HG02970 (cell line): ENCODE measurements around the gene RGS14.
"Not testable (repeated sequence)": the region's sequence is repeated elsewhere in the genome, so short reads cannot be mapped to it uniquely, and the experiment has no call there.

Experiments used
- ATAC-seq: cut with Tn5 transposase; IDR thresholded peaks from one replicate; pipeline ENCODE4 v1.9.1; 2021; ENCODE audit warnings: mild to moderate bottlenecking, moderate library complexity, moderate number of reproducible peaks; ENCODE audit not compliant: unreplicated experiment, low FRiP score

Gene RGS14

DNA sequence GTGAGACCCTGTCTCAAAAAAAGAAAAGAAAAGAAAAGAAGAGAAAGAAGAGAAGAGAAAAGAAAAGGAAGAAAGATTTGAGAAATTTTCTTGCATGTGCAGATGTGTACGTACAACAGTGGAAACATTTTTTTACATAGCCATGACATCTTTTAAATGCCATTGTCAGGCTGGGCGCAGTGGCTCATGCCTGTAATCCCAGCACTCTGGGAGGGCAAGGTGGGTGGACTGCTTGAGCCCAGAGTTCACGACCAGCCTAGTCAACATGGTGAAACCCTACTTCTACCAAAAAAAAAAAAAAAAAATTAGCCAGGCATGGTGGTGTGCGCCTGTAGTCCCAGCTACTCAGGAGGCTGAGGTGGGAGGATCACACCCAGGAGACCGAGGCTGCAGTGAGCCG, 12.8 kb upstream of the RGS14 start:
- ATAC-seq: no peak

DNA sequence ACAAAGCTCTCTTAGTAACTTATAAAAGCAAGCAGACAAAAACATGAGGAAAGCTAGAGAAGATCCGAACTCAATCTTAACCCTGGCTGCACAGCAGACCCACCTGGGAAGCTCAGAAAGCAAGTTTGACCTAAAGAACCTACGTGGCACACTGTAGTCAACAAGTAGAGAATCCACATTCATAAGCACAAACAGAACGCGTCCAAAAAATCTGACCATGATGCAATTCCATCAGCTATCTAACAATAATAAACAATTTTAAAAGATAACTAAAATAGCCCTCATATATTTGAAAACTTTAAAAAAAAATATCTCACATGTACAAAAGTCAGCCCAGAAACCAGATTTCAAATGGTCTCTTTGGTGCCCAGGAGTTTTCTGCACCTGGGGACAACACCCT, 10.9 kb upstream of the RGS14 start:
- ATAC-seq: no peak

DNA sequence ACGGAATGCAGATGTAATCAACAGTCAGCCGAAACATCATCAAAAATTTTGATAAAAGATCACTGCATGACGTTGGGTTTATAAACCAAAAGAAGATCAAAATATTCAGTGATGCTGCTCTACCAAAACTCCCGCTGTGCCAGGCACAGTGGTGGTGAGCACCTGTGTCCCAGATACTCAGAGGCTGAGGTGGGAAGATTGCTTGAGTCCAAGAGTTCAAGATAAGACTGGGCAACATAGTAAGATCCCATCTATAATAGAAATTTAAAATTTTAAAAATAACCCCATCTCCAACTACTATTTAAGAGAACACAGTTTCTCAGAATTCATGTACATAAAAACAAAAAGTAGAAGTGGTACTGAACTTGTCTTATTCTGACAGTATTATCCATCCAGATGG, 10.0 kb upstream of the RGS14 start:
- ATAC-seq: no peak

DNA sequence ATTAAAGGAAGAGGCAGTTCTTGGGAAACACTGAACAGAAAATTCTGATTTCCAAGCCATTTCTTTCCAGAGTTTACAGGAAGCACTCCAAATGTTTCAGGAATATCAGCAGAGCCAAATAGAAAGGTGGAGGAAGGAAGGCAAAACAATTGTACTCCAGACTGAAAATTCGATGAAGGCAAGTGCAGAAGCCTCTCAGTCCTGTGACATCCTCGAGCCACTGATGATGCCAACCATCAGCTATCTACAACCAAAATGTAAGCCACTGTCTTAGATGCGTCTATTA, 8.4 kb upstream of the RGS14 start:
- no peak for ATAC-seq

DNA sequence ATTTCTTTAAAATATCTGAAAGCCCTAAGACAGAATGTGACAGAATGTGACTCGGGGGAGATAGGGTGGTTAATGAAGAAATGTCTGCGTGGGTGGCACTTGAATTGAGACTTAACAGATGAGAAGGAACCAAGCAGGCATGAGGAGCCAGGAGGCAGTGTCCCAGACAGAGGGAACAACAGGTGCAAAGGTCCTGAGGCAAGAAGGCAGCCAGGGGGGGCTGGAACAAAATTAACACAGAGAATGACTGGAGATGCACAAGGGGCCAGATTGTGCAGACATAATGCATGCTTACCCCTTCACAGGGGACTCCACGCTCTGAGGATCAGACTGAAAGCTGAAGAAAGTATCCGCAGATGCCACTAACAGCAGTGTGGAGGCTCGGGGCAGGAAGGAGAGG, 8.0 kb upstream of the RGS14 start:
- no peak for ATAC-seq

DNA sequence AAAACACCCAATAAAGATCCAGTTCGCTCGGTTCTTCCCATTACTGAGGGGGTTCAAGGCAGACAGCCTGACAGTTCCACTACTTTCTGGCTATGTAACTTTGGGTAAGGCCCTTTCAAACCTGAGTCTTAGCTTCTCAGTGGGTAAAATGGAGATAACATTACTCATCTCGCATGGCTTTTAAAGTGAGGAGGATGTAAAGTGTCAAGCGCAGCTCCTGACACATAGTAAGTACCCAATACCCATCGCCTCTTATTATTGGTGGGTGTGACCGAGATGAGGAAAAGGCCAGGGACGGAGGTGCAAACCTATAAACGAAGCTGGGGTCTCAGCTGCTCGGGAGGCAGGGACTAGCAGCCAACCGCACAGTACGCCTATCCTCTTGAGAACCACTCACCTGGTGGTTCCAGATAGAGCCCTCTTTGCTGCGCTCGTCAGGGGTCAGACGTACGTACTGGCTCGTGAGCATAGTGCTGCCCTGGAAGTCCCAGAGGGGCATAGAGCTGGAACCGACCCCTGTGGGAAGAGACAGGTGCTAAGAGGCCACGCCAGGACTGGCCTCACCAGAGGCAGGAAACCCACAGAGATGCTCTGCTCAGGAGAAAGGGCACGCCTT, 6.8 kb upstream of the RGS14 start:
- no peak for ATAC-seq

DNA sequence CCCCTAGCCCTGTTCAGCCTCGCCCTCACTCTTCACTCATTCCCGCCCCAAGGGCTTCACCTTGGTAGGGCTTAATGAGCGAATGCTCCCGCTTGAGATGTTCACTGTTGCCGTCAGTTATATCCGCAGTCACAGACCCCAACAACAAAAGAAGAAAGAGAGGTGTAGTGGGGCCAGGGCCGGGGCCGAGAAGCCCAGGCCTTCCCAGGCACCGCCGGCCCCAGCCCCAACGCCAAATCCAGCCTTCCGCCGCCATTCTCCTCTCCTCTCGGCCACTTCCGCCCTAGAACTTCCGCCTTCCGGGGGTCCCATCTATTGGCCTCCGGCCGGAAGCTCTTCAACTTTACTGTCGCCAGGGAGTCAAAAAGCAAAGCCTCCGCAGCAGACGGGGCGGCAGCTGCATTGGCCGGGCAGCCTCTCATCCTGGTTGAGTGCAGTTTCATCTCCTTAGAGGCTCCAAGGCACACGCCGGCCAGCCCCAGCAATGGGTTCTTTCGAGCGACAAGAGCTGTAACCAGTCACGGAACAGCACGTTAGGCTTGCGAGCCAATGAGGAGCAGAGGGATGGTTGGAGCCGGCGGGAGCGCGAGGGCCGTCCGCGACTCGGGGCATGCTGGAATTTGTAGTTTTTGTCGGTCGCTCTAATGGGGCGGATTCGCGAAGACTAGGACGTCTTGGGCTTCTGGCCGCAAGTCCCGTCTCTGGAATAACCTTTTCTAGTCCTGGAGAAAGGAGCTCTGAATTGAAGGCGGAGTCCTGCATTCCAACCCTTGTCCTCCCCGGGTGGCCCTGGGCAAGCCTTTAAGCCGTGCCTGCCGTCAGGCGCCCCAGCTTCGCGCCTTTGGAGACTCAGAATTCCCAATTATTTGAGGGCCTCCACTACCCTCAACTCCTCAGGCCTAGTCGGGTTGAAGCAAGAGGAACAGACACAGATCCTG, 6.1 kb upstream of the RGS14 start, which contains the start of gene LMAN2:
Gene LMAN2, minus strand, starts transcription at position 277 of the 938 bp plus-strand sequence. Its CDS starts 21 bp downstream, at position 256.
- ATAC-seq: peak; percentile 94

DNA sequence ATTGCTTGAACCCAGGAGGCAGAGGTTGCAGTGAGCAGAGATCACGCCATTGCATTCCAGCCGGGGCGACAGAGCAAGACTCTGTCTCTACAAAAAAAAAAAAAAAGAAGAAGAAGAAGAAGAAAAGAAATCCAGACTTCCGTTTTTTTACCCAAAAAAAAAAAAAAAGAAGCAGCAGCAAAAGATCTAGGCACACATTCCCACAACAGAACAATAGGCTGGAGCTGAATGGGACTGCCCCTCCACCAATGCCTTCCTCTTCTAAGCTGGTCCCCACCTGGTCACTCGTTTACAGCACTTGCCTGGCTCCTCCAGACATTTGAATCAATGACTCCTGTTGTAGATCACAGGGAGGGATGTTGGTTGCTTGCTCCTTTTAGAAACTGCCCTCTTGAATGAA, 4.6 kb upstream of the RGS14 start:
- no peak for ATAC-seq

DNA sequence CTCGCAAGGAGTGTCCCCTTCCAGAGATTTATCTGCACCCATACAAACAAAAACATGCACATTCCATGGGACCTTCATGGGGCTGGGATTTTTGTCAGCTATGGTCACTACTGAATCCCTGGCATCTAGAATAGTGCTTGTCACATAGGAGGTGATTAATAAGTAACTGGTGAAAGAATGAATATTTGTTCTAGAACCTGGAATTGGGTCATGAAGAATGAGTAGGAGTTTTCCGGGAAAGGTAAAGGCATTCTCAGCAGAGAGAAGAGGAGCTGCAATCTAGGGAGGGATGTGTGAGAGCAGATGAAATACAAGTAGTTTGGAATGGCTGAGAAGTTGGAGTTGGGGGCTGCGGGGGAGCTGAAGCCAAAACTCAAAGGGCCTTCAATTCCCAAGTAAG, 3.5 kb upstream of the RGS14 start:
- no peak for ATAC-seq

DNA sequence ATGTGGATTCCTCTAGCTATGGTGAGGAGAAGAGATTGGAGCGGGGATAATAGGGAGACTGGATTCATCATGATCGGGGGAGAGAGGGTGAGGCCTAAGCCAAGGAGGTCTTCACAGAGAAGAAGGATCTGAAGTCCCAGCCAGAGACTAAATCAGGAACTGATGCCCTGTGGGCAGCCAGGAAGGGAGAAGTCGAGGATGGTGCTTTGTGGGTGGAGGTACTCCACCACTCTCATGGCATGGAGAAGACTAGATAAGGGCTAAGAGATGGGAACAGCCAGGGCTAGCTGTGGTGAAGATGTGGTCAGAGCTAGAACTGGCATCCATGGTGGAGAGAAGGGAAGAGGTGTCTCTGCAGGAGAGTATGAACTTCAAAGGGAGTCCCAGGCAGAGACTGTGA, 3.0 kb upstream of the RGS14 start:
- no peak for ATAC-seq

DNA sequence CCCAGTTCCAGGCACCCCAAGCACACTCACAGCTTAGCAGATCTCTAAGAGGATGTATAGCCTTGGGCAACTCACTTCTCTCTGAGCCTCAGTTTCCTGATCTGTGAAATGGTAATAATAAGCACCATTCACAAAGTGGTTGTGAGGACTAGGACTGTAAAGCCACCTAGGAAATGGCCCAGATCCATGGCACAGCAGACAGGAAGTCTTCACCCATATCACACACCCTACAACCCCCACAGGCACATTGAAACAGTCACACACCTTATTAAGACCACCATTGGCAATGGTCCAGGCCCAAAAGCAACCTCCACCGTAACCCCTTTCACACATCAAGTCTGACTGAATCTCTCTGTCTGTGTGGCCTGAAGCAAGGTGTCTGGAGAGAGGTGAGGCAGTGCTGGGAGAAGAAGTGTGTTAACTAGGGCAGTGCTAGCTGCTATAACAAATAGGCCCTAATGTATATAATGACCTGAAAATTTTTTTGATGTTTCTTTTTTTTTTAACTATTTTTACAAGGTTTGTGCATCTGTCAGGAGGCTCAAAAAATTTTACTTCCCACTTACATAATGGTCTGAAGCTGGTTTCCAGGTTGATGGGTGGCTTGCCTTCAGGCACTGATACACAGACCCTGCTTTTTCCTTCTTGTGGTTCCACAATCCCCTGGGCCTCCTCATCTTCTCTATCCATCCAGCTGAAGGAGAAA, 2.4 kb upstream of the RGS14 start:
- ATAC-seq: no peak

DNA sequence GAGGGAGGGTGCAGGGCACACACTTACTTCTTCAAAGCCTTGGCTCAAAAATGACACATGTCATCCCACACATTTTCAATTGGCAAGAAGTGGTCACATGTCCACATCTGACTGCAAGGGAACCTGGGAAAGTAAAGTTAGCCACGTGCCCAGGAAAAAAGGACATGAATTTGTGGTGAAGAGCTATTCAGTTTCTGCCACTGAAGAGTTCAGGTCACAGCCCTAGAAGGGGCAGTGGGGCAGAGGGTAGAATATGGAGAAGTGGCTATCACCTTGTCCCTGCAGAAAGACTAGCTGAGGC, 1.9 kb upstream of the RGS14 start:
- ATAC-seq: no peak

DNA sequence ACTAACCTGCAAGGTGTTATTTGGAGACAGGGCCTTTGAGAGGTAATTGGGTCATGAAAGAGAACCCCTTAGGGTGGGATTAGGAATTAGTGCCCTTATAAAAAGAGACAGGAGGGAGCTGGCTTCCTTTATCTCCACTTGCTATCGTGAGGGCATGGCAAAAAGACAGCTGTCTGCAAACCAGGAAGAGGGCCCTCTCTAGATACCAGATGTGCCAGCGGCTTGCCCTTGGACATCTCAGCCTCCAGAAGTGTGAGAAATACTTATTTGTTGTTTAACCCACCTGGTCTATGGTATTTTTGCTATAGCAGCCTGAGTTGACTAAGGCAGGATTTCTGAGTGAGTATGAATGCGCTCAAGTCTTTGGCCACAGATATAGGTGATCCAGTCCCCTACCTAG, 978 bp upstream of the RGS14 start:
- no peak for ATAC-seq

DNA sequence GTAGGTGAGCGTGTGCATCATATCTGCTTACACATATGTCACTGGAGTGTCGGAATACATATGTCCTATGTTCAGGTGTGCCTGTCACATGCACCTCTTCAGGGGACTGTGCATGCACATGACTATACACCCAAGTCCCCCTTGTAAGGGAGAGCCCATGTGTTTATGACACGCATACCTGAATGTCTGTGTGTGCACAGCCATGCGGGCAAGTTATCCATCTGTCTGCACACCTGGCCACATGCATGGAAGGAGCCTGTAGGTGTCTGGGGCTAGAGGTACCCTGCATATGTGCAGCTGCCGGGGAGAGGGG, 622 bp upstream of the RGS14 start:
- no peak for ATAC-seq

DNA sequence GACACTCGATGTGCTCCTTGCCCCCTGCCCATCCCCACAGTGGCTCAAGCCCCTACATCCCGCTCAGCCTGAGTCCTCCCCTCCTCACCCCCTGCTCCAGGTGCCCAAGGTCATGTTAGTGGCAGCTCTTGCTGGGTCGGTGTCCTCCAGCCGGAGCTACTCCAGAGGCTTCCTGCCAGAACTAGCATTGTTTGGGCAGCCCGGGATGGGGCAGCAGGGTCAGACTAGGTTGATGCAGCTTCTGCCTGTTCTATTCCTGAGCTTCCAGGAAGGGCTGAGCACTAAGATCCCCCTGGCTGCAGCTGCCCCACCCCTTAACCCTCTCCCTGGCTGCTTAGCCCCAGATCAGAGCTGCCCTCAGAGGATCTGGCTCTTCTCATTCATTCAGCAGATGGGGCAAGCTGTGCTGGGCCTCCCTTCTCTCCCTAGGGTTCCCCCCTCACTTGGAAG, 671 bp downstream of the RGS14 start:
- ATAC-seq: peak; percentile 4

DNA sequence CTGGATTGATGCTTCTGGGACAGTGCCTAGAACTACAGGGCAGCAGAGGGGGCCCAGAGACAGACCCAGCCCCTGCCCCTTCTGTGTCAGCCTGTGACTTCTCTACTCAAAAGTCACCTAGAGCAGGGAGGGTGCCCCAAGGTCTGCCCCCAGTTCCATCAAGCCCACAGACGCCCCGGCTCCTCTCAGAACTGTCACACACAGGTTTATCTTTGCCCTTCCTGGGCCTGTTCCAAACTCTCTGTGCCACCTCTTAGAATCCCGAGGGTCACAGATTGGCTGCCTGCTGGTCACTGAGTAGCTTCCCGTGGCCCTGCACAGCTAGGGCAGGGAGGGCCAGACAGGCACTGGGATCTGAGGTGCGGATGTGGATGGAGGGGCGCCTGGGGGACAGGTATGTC, 1.7 kb downstream of the RGS14 start:
- ATAC-seq: no peak

DNA sequence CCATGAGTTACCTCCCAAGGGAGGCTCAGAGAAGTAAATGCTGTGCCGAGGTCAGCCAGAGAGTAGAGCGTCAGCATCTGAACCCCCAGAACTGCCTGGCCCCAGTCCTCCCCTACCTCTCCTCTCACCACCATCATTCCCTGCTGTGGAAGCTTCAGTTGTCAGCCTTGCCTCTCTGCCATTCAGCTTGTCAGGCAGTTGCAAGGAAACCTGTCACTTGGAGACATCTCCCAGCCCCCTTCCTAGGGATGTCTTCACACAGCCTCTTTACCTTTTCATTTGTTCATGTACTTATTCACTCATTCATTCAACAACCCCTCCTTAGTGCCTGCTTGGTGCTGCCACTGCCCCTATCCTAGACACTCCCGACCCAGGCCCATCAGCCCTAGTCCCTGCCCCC, 2.1 kb downstream of the RGS14 start:
- no peak for ATAC-seq

DNA sequence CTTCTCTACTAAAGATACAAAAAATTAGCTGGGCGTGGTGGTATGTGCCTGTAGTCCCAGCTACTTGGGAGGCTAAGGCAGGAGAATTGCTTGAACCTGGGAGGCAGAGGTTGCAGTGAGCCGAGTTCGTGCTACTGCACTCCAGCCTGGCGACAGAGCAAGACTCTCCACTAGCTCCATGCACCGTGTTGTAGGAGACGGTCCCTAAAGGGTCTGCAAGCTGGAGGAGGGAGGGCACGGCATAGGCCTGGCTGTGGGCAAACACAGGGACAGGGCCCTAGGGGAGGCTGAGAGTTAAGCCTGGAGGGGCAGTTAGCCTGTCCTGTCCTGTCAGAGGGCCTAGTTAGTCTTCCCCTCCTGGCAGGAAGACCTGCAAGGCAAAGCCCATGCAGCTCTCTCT, 3.0 kb downstream of the RGS14 start:
- not testable (repeated sequence) for ATAC-seq

DNA sequence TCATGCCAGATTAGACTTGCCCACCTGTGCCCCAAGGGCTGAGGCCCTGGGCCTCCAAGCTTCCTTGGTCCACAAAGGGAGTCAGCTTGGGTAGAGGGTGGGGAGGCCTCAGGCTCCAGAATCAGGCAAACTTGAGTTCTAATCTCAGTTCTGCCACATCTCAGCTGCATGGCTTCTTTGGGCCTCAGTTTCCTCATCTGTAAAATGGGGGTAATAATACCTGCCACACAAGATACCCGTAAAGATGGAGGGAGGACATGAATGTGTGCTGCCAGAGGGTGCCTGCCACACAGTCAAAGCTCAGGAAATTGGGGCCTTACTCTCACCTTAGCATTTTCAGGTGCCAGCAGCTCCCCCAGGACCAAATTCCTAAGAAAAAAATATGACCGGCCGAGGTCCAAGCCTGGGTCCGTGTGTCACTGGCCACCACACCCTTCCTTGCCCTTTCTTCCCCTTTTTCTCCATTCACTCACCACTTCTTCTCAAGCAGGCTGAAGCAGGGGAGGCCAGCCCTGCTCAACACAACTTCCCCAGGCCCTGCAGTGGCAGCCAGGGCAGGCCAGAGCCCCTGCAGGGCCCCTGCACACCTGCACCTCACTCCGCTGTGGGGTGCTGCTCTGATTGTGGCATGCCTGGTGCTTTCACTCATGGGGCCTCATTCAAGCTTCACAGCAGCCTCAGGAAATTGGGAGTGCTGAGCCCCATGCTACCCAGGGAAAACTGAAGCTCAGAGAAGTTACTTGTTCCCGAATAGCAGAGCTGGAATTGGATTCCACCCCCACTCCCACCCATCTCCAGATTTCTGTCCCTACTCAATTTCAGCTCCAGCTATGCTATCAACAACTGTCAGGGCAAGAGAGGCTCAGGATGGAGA, 3.9 kb downstream of the RGS14 start:
- ATAC-seq: no peak

DNA sequence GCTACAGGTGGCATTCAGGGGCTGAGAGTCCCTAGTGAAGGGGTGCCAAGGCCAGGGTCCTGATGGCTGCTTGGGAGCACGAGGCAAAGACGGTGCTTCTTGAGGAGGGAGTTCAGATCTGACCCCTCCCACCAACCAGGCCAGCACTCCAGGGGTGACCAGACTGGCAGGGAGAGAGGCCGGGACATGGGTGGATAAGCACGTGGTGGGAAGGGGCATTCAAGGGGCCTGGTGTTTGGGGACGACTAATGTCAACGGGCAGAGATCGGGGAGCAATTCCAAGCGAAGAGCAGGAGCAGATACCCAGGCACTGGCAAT, 4.5 kb downstream of the RGS14 start:
- ATAC-seq: no peak
